ENCODE results near the gene MAP7. TPM values are rescaled to one million over a fixed set of nuclear protein-coding genes. Genes with fewer than 3 reads are reported as not detected.
"Not testable (repeated sequence)": the region's sequence is repeated elsewhere in the genome, so short reads cannot be mapped to it uniquely, and the experiment has no call there.

MAP7 gene
- total RNA-seq, 1 donor from 2014 or later: 1.3 TPM

DNA sequence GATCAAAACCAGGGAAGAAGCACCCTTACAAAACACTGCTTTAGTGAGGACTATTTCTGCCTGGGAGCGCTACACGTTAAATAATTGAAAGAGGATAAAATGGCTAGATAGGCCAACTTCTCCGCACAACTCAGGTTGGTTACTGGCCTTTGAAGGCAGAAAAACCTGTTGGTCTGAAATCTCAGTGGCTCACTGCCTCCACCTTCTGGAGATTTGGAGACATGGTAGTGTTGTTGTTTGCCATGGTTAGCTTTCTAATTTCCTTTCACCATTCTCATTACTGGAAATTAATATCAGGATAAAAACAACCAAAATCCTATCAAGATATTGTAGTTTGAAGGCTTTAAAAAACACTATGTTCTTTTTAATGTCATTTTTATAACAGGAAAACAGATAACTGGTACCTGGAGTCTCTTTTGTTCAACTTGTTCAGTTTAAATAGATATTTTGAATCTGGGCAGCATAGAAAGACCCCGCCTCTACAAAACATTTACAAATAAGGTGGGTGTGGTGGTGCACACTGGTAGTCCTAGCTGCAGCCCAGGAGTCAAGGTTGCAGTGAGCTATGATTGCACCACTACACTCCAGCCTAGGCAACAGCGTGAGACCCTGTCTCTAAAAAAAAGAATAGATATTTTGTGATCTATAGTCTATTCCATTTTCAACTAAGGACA lies 233.1 kb downstream of the MAP7 start:
- Mint-ChIP-seq H3K27me3 (ENCODE audit: unreplicated experiment) (no peaks in the 10 kb centered on the region), H3K4me1 (ENCODE audit: unreplicated experiment) (no peaks in the 10 kb centered on the region), H3K9me3 (ENCODE audit: unreplicated experiment) (no peaks in the 10 kb centered on the region), H3K4me3 (ENCODE audit: unreplicated experiment) (no peak overlapping the region), H3K36me3 (ENCODE audit: low read depth, unreplicated experiment) (no peaks in the 10 kb centered on the region), H3K27ac (ENCODE audit: unreplicated experiment) (no peak overlapping the region)
- peak; percentile 71 for TF ChIP-seq CTCF (IDR thresholded peaks at IDR 0.05; ENCODE audit: unreplicated experiment)
- peak; percentile 61 for DNase-seq (ENCODE audit: low spot score)

GRCh38 chr6:136315594-136315993 lies 234.6 kb downstream of the MAP7 start:
- H3K4me3 Mint-ChIP-seq (ENCODE audit: unreplicated experiment): no peak overlapping the region
- H3K27me3 Mint-ChIP-seq (ENCODE audit: unreplicated experiment): no peaks in the 10 kb centered on the region
- no peak for DNase-seq (ENCODE audit: low spot score)
- H3K4me1 Mint-ChIP-seq (ENCODE audit: unreplicated experiment): no peaks in the 10 kb centered on the region
- H3K27ac Mint-ChIP-seq (ENCODE audit: unreplicated experiment): no peak overlapping the region
- no peaks in the 10 kb centered on the region for H3K9me3 Mint-ChIP-seq (ENCODE audit: unreplicated experiment)
- no peaks in the 10 kb centered on the region for H3K36me3 Mint-ChIP-seq (ENCODE audit: low read depth, unreplicated experiment)
- no peak for TF ChIP-seq CTCF (IDR thresholded peaks at IDR 0.05; ENCODE audit: unreplicated experiment)

DNA sequence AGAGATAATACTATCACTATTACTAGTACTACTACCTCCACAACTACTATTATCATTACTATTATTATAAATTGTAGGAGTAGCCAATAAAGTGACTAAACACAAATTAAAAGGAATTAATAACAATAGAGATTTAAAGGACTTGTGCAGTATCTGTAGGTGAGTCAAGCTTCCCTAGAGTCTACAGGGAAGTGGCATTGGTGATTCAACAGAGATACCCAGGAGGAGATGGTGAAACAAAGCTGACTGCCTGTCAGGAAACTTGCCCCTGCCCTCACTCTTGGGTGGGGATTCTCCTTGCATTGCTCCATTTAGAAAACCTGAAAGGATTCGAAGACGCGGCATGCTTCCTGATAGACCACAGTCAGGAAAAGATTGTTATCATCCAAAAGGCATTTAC lies 237.2 kb downstream of the MAP7 start:
- Mint-ChIP-seq H3K27me3 (ENCODE audit: unreplicated experiment) (no peaks in the 10 kb centered on the region), H3K9me3 (ENCODE audit: unreplicated experiment) (no peaks in the 10 kb centered on the region), H3K4me3 (ENCODE audit: unreplicated experiment) (no peak overlapping the region), H3K27ac (ENCODE audit: unreplicated experiment) (no peak overlapping the region), H3K36me3 (ENCODE audit: low read depth, unreplicated experiment) (no peaks in the 10 kb centered on the region), H3K4me1 (ENCODE audit: unreplicated experiment) (no peaks in the 10 kb centered on the region)
- TF ChIP-seq CTCF (IDR thresholded peaks at IDR 0.05; ENCODE audit: unreplicated experiment): no peak
- no peak for DNase-seq (ENCODE audit: low spot score)

- Mint-ChIP-seq H3K9me3 (ENCODE audit: unreplicated experiment) (no peaks in the 10 kb centered on the region), H3K4me3 (ENCODE audit: unreplicated experiment) (no peak overlapping the region), H3K27me3 (ENCODE audit: unreplicated experiment) (peaks cover 1% of the 10 kb centered on the region), H3K27ac (ENCODE audit: unreplicated experiment) (no peak overlapping the region), H3K36me3 (ENCODE audit: low read depth, unreplicated experiment) (no peaks in the 10 kb centered on the region), H3K4me1 (ENCODE audit: unreplicated experiment) (no peaks in the 10 kb centered on the region)
- no peak for TF ChIP-seq CTCF (IDR thresholded peaks at IDR 0.05; ENCODE audit: unreplicated experiment)
- no peak for DNase-seq (ENCODE audit: low spot score)
Observed at GRCh38 chr6:136309729-136310311, 240.4 kb downstream of the MAP7 start.

DNA sequence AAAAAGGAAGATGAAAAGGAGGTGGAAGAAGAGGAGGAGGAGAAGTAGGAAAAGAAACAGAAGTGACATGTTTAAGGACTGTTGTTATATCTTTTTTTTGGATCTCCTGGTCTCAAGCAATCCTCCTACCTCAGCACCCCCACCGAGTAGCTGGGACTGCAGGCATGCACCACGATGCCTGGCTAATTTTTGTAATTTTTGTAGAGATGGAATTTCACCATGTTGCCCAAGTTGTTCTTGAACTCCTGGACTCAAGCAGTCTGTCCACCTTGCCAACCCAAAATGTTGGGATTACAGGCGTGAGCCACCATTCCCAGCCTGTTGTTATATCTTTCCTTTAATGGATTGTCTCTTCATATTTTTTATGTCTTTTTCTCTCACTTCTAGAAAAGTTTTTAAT lies 241.1 kb downstream of the MAP7 start:
- no peak overlapping the region for H3K27ac Mint-ChIP-seq (ENCODE audit: unreplicated experiment)
- H3K36me3 Mint-ChIP-seq (ENCODE audit: low read depth, unreplicated experiment): no peaks in the 10 kb centered on the region
- H3K27me3 Mint-ChIP-seq (ENCODE audit: unreplicated experiment): peaks cover 1% of the 10 kb centered on the region
- TF ChIP-seq CTCF (IDR thresholded peaks at IDR 0.05; ENCODE audit: unreplicated experiment): no peak
- H3K9me3 Mint-ChIP-seq (ENCODE audit: unreplicated experiment): no peaks in the 10 kb centered on the region
- no peak overlapping the region for H3K4me3 Mint-ChIP-seq (ENCODE audit: unreplicated experiment)
- H3K4me1 Mint-ChIP-seq (ENCODE audit: unreplicated experiment): no peaks in the 10 kb centered on the region
- no peak for DNase-seq (ENCODE audit: low spot score)

DNA sequence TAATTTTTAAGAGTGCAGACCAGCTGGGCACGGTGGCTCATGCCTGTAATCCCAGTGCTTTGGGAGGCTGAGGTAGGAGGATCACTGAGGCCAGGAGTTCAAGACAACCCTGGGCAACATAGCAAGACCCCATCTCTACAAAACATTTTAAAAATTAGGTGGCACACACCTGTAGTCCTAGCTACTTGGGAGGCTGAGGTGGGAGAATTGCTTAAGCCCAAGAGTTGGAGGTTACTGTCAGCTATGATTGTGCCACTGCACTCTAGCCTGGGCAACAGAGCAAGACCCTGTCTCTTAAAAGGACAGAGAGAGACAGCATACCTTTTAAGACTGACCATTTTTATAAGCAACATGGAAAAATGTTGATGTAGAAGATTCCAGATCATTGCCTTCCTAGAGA lies 241.8 kb downstream of the MAP7 start:
- H3K36me3 Mint-ChIP-seq (ENCODE audit: low read depth, unreplicated experiment); H3K9me3 Mint-ChIP-seq (ENCODE audit: unreplicated experiment); H3K4me1 Mint-ChIP-seq (ENCODE audit: unreplicated experiment); H3K27ac Mint-ChIP-seq (ENCODE audit: unreplicated experiment); H3K4me3 Mint-ChIP-seq (ENCODE audit: unreplicated experiment); DNase-seq (ENCODE audit: low spot score); H3K27me3 Mint-ChIP-seq (ENCODE audit: unreplicated experiment): not testable (repeated sequence)

Data from endothelial cell (in vitro differentiated cells).